SU-DHL-6 (cell line): ENCODE data around the gene TXNL1.

Experiments used
- EZH2phosphoT487 ChIP-seq: fragments of 200-600 bp; sonication (generic), shearing (Covaris generic); conservative IDR thresholded peaks from 2 replicates; pipeline ENCODE4 v1.6.1; 2018; ENCODE audit warnings: mild to moderate bottlenecking, antibody characterized with exemption, low read length, moderate library complexity, mixed read lengths
- TF ChIP-seq, protein P1 (sequence below): fragments of 200-600 bp; sonication (generic); IDR thresholded peaks from one replicate; pipeline ENCODE4 v1.5.1; 2017; ENCODE audit warnings: antibody characterized with exemption, mild to moderate bottlenecking, low read length, moderate library complexity; ENCODE audit not compliant: insufficient read depth, poor library complexity, severe bottlenecking

DNA sequence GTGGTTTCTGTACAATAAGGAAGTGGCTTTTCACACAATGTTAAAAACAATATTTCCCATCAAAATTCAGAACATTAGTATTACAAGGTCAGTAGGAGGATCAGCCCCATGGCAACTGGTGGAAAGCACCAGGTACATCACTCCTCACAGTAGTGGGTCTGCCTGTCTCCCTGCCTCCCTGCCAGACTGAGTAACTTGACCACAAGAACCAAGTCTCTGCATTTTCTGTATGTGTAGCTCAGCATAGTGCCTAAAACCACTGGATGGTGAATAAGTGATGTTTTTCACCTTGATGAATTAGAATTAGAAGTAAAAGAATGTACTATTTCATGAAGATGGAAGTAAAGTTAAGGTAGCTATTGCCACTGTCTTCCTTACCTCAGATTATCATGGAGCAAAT lies 8.7 kb upstream of the TXNL1 start:
- TF ChIP-seq, protein P1, sequence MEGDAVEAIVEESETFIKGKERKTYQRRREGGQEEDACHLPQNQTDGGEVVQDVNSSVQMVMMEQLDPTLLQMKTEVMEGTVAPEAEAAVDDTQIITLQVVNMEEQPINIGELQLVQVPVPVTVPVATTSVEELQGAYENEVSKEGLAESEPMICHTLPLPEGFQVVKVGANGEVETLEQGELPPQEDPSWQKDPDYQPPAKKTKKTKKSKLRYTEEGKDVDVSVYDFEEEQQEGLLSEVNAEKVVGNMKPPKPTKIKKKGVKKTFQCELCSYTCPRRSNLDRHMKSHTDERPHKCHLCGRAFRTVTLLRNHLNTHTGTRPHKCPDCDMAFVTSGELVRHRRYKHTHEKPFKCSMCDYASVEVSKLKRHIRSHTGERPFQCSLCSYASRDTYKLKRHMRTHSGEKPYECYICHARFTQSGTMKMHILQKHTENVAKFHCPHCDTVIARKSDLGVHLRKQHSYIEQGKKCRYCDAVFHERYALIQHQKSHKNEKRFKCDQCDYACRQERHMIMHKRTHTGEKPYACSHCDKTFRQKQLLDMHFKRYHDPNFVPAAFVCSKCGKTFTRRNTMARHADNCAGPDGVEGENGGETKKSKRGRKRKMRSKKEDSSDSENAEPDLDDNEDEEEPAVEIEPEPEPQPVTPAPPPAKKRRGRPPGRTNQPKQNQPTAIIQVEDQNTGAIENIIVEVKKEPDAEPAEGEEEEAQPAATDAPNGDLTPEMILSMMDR, result no peak
- TF ChIP-seq EZH2phosphoT487, result no peak
